Ovary (tissue), 9 donors: ENCODE measurements around the gene SHISA4. TPM values are rescaled to one million over a fixed set of nuclear protein-coding genes. Genes with fewer than 3 reads are reported as not detected.
A peak's percentile ranks its signal among the peaks of the same experiment; 100 is the strongest.
"Not testable (repeated sequence)": the region's sequence is repeated elsewhere in the genome, so short reads cannot be mapped to it uniquely, and the experiment has no call there.

Experiments
- DNase-seq, 5 donors: peaks; one replicate each; pipeline ENCODE4 v3.0.0-alpha.2; 2019 to 2020
- H3K27ac ChIP-seq, 2 donors: fragments of 200-600 bp; one replicate each; pipeline versions ENCODE4 v1.5.1 to v1.8.0; 2019 to 2022
- H3K27me3 ChIP-seq: fragments of 200-600 bp; one replicate; pipeline ENCODE4 v1.8.0; 2022
- H3K36me3 ChIP-seq: fragments of 200-600 bp; sonication (generic); one replicate; pipeline ENCODE4 v1.5.1; 2019
- H3K4me1 ChIP-seq: one replicate; pipeline ENCODE4 v1.8.1; 2013; ENCODE audit warnings: mild to moderate bottlenecking, moderate library complexity; ENCODE audit not compliant: insufficient read depth
- H3K4me3 ChIP-seq: fragments of 200-600 bp; sonication (generic); one replicate; pipeline ENCODE4 v1.5.1; 2017
- H3K9me3 ChIP-seq, 2 donors: fragments of 200-600 bp in 1 of 2; sonication (generic) in 1 of 2; one replicate each; pipeline versions ENCODE4 v1.5.1 to v1.8.1; 2013 to 2019; ENCODE audit warnings: mild to moderate bottlenecking in 1 of 2, moderate library complexity in 1 of 2
- EP300 ChIP-seq: sonication (generic); formaldehyde crosslinking; IDR thresholded peaks from one replicate; pipeline ENCODE4 v1.6.1; 2017; ENCODE audit warnings: antibody characterized with exemption
- POLR2A ChIP-seq: fragments of 450-650 bp; IDR thresholded peaks from one replicate; pipeline ENCODE4 v1.6.1; 2017; ENCODE audit warnings: antibody characterized with exemption, mild to moderate bottlenecking, moderate library complexity
- whole genome bisulfite sequencing, 3 donors: extraction: QIAGEN DNeasy Blood & Tissue Kit in 1 of 3; methylation state at CpG; one replicate each; pipeline versions ENCODE4 v1.1.5 to v1.1.7; 2013 to 2017; 5-methylcytosine and 5-hydroxymethylcytosine counted together
- intact Hi-C, 4 donors: fragments of 100-400 bp; cut with DNase I; formaldehyde crosslinking; loops; one replicate each; pipeline versions ENCODE4 v1.11.0 to v1.15.1; 2022 to 2023
- polyA plus RNA-seq, 2 donors: library from polyadenylated mRNA; stranded (reverse); fragments of 200-250 nt in 1 of 2; fragments of 350-450 nt in 1 of 2; fragmentation: Illumina TruSeq in 1 of 2; extraction: RNeasy Lipid Tissue Mini Kit (QIAGEN cat#74804) in 1 of 2; gene quantifications; one replicate each; pipeline ENCODE4 v1.2.3, GENCODE V29; 2013 to 2014
- total RNA-seq, 7 donors: library from RNA; depleted of rRNA in 2 of 7; stranded (reverse); fragments of >200 nt in 2 of 7; fragmentation: NEBNext Ultra II Directional in 3 of 7; extraction: Animal tissue kit (Norgen Biotek cat#: 25700) in 3 of 7; gene quantifications; one replicate each; pipeline versions ENCODE4 v1.1.0 to v1.2.4, GENCODE V29; 2016 to 2023
- TF ChIP-seq, protein P1 (sequence below), 3 donors: fragments of 450-650 bp in 2 of 3; fragments of 200-600 bp in 1 of 3; IDR thresholded peaks; one replicate each; pipeline versions ENCODE4 v1.5.1 to v1.8.0; 2016 to 2022; ENCODE audit warnings: antibody characterized with exemption in 3 of 3, mild to moderate bottlenecking in 1 of 3
- donor health status: DM: no; HTN: no; CAD: no; lungs with moderate emphysema.
- donor health status: DM: no; HTN: no; CAD: no.
- donor health status: Bipolar disorder and iron deficiency.
- donor health status: DM: yes; HTN: yes; CAD: no.
- donor health status: DM: no; HTN: no; CAD: no.
- donor health status: DM: yes; HTN: yes; CAD: no.

The SHISA4 gene
- total and polyA plus RNA-seq, 9 donors = 11.3 to 37.9 (median 26.4) TPM

DNA sequence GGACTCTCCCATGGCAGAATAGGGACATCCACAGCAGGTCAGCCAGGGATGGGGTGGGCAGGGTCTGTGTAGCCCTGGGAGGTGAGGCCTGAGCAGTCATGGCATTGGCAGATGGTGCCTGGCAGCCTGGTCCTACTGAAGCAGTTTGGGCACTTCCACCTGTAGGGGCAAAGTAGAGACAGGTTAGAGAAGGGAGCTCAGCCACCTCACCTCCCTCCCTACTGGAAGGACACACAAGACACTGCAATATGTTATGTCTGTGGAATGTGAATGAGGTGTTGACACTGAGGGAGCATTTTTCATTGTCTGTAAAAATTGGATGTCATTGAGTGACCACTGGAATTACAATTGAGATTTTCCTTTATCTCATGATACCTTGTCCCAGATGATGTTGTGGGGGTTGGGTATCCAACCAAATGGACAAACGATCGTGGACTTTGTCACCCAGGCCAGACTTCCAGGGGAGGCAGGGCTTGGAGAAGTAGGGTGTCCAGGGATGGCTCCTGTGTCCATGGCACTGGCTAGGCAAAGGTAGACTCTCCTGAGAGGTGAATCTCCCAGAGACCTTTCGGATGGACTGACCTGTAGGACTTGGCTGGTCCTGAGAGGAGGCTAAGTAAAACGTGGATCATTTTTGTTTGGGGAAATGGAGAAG lies 9.7 kb downstream of the SHISA4 start:
- intact Hi-C loops = loop anchor here (5.0 to 10.0 kb wide), 6 partner anchors 44 to 236 kb away; partner anchors contain the start of genes GPR37L1 (in 1 of the 4), LMOD1 (in 1 of the 4) and RNPEP (in 1 of the 4)
- no peak overlapping the region for H3K4me3 ChIP-seq
- H3K4me1 ChIP-seq = peaks cover 21% of the 10 kb centered on the region
- H3K36me3 ChIP-seq = no peaks in the 10 kb centered on the region
- peak overlapping the region in 1 of 2 donors; percentile 79 for H3K27ac ChIP-seq
- DNase-seq = no peak
- WGBS, 3 donors = 79 to 83% (median 80%) methylated on average over 4 of the region's 4 CpGs
- H3K9me3 ChIP-seq = no peaks in the 10 kb centered on the region
- TF ChIP-seq POLR2A (no peak), EP300 (no peak)
- TF ChIP-seq, protein P1, sequence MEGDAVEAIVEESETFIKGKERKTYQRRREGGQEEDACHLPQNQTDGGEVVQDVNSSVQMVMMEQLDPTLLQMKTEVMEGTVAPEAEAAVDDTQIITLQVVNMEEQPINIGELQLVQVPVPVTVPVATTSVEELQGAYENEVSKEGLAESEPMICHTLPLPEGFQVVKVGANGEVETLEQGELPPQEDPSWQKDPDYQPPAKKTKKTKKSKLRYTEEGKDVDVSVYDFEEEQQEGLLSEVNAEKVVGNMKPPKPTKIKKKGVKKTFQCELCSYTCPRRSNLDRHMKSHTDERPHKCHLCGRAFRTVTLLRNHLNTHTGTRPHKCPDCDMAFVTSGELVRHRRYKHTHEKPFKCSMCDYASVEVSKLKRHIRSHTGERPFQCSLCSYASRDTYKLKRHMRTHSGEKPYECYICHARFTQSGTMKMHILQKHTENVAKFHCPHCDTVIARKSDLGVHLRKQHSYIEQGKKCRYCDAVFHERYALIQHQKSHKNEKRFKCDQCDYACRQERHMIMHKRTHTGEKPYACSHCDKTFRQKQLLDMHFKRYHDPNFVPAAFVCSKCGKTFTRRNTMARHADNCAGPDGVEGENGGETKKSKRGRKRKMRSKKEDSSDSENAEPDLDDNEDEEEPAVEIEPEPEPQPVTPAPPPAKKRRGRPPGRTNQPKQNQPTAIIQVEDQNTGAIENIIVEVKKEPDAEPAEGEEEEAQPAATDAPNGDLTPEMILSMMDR (IDR thresholded peaks at IDR 0.05) = no peak
- no peaks in the 10 kb centered on the region for H3K27me3 ChIP-seq

DNA sequence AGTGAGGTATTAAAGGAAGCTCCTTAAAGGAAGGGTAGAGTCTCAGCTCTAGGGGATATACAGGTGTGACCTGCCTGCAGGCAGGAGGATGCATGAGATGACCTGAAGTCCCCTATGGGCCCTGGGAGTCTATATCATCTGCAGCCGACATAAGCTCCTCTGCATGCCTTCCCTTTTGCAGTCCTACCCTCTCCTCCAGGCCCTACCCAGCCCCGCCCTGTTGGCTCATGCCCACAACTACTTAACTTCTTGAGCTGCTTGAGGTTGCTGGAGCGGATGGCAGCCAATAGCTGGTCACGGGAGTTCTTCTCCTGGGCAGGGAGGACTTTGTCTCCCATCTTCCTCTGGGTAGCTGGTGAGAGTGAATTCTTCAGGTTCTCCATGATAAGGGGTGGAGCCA lies 10.3 kb downstream of the SHISA4 start:
- TF ChIP-seq POLR2A (no peak), EP300 (no peak)
- TF ChIP-seq, protein P1 (IDR thresholded peaks at IDR 0.05) = no peak
- Histone ChIP-seq H3K4me1 (peaks cover 27% of the 10 kb centered on the region), H3K36me3 (no peaks in the 10 kb centered on the region), H3K27me3 (no peaks in the 10 kb centered on the region), H3K27ac (peak overlapping the region in 1 of 2 donors; percentile 79), H3K4me3 (no peak overlapping the region), H3K9me3 (no peaks in the 10 kb centered on the region)
- DNase-seq = no peak
- intact Hi-C loops = loop anchor here (5.0 to 10.0 kb wide), 6 partner anchors 43 to 236 kb away; partner anchors contain the start of genes GPR37L1 (in 1 of the 4), LMOD1 (in 1 of the 4) and RNPEP (in 1 of the 4)
- WGBS, 3 donors = 77 to 93% (median 86%) methylated on average over 4 of the region's 4 CpGs

DNA sequence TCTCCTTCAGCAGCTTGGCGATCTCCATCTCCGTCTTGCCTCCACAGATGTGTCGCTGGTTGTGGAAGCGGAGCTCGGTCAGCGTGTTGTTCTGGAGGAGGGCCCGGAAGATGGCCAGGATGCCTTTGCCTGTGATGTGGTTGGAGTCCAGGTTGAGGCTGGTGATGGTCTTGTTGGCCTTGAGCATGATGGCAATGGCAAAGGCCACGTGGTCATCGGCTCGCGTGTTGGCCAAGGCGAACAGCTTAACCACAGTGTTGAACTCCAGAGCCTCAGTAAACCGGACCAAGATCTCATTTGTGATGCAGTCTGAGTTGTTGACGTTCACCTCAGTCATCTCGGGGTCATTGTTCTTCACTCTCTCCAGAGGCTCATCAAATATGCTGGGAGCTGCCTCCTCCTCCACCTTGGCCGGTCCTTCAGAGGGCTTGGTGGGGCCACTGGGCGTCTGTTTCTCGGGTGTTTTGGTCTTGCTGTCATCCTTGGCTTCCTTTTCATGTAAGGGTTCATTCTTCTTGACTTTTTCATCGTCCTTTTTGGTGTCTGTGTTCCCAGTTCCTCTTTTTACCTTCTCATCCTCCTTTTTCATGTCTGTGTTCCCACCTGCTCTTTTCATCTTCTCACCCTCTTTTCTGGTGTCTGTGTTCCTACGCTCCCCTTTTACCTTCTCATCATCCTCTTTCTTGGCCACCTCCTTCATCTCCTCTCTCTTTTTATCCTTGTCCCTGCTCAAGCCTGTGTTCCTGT lies 11.2 kb downstream of the SHISA4 start:
- intact Hi-C loops = loop anchor here (5.0 to 10.0 kb wide), 6 partner anchors 42 to 235 kb away; partner anchors contain the start of genes GPR37L1 (in 1 of the 4), LMOD1 (in 1 of the 4) and RNPEP (in 1 of the 4)
- no peaks in the 10 kb centered on the region for H3K27me3 ChIP-seq
- H3K4me1 ChIP-seq = peaks cover 27% of the 10 kb centered on the region
- no peak for TF ChIP-seq POLR2A
- peak overlapping the region; percentile 72 to 79 for H3K27ac ChIP-seq
- DNase-seq = no peak
- no peak overlapping the region for H3K4me3 ChIP-seq
- WGBS, 3 donors = 89 to 90% (median 90%) methylated on average over 20 of the region's 20 CpGs
- H3K9me3 ChIP-seq = no peaks in the 10 kb centered on the region
- H3K36me3 ChIP-seq = no peaks in the 10 kb centered on the region

DNA sequence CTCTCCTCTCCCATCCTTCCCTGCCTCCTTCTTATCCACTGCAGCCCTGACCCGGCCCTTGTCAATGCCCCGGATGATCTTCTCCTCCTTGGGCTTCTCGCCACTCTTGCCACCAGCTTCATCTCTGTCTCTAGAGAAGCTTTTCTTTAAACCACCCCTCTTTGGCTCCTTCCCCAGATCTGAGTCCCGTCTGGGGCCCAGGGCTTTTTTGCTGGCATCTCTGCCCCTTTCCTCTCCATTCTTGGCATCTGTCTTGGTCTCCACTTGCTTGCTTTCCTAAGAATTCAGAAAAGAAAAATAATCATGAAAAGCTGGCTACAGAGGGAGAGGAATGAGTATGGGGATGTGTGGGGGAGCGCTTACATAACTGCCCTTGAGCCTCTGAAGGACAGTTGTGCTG lies 11.8 kb downstream of the SHISA4 start:
- TF ChIP-seq, protein P1 (IDR thresholded peaks at IDR 0.05) = no peak
- no peak for TF ChIP-seq EP300
- TF ChIP-seq POLR2A = no peak
- H3K4me1 ChIP-seq = peaks cover 31% of the 10 kb centered on the region
- no peak for DNase-seq
- WGBS, 3 donors = 22 to 47% (median 25%) methylated on average over 5 of the region's 5 CpGs
- H3K36me3 ChIP-seq = no peaks in the 10 kb centered on the region
- H3K9me3 ChIP-seq = no peaks in the 10 kb centered on the region
- intact Hi-C loops = no loop called here
- H3K27ac ChIP-seq = peak overlapping the region; percentile 72 to 79
- no peak overlapping the region for H3K4me3 ChIP-seq
- no peaks in the 10 kb centered on the region for H3K27me3 ChIP-seq

DNA sequence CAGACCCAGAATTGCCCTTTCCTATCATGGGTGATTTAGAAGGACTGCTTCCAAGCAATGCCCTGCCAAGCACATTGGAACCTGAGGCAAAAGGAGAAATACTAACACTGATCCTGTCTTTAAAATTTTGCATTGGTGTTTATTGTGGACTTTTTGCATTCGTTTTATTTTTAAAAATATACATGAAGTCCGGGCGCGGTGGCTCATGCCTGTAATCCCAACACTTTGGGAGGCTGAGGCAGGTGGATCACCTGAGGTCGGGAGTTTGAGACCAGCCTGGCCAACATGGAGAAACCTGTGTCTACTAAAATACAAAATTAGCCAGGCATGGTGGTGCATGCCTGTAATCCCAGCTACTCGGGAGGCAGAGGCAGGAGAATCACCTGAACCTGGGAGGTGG lies 12.3 kb downstream of the SHISA4 start:
- WGBS, 3 donors = 75 to 80% (median 79%) methylated on average over 6 of the region's 6 CpGs
- H3K36me3 ChIP-seq, intact Hi-C loops, H3K9me3 ChIP-seq, H3K27me3 ChIP-seq, H3K4me3 ChIP-seq, DNase-seq: not testable (repeated sequence)
- Histone ChIP-seq H3K4me1 (peaks cover 36% of the 10 kb centered on the region), H3K27ac (peak overlapping the region in 1 of 2 donors; percentile 79)
